B cell (primary cell): Measurements from ENCODE around the gene TNNT1.

Experiments
- EZH2 ChIP-seq: IDR thresholded peaks from 2 replicates; pipeline ENCODE4 v1.6.1; 2012; ENCODE audit warnings: borderline replicate concordance, low read depth, mild to moderate bottlenecking, moderate library complexity, low read length; ENCODE audit not compliant: insufficient read depth, poor library complexity, severe bottlenecking
- TF ChIP-seq, protein P1 (sequence below): fragments of 200-600 bp; IDR thresholded peaks from one replicate; pipeline ENCODE4 v1.8.0; 2022; ENCODE audit warnings: antibody characterized with exemption, mild to moderate bottlenecking

DNA sequence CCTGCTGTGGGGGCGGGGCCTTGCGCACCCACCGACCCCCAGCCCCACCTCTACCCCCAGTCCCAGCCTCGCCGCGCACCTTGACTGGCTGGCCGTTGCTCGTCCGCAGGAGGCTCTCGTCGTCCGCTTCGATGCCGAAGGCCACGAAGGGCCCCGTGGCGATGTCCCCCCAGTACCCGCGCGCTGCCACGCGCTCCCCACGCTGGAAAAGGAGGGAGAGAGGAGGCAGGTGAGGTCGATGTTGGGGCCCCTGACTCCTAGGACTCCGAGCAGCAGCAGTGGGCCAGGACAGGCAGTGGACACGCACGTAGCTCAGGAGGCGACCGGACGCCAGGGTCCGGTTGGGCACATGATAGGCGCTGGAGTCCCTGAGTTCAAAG, 12.0 kb upstream of the TNNT1 start:
- TF ChIP-seq, protein P1, sequence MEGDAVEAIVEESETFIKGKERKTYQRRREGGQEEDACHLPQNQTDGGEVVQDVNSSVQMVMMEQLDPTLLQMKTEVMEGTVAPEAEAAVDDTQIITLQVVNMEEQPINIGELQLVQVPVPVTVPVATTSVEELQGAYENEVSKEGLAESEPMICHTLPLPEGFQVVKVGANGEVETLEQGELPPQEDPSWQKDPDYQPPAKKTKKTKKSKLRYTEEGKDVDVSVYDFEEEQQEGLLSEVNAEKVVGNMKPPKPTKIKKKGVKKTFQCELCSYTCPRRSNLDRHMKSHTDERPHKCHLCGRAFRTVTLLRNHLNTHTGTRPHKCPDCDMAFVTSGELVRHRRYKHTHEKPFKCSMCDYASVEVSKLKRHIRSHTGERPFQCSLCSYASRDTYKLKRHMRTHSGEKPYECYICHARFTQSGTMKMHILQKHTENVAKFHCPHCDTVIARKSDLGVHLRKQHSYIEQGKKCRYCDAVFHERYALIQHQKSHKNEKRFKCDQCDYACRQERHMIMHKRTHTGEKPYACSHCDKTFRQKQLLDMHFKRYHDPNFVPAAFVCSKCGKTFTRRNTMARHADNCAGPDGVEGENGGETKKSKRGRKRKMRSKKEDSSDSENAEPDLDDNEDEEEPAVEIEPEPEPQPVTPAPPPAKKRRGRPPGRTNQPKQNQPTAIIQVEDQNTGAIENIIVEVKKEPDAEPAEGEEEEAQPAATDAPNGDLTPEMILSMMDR: no peak
- no peak for TF ChIP-seq EZH2
